ENCODE measurements around the gene SEBOX.

DNA sequence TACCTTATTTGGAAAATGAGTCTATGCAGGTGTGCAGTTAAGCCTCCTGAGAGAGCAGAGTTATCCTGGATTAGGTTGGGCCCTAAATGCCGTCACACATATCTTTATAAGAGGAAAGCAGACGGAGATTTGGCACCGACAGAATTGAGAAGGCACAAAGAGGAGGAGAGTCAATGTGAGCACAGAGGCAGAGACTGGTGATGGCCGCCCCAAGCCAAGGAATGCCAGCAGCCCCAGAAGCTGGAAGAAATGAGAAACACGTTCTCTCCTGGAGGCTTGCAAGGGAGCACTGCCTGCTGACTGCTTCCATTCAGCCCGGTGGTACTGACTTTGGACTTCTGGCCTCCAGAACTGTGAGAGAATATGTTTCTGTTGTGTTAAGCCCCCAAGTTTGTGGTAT lies 37.8 kb upstream of the SEBOX start:
- TF ChIP-seq, protein P1, sequence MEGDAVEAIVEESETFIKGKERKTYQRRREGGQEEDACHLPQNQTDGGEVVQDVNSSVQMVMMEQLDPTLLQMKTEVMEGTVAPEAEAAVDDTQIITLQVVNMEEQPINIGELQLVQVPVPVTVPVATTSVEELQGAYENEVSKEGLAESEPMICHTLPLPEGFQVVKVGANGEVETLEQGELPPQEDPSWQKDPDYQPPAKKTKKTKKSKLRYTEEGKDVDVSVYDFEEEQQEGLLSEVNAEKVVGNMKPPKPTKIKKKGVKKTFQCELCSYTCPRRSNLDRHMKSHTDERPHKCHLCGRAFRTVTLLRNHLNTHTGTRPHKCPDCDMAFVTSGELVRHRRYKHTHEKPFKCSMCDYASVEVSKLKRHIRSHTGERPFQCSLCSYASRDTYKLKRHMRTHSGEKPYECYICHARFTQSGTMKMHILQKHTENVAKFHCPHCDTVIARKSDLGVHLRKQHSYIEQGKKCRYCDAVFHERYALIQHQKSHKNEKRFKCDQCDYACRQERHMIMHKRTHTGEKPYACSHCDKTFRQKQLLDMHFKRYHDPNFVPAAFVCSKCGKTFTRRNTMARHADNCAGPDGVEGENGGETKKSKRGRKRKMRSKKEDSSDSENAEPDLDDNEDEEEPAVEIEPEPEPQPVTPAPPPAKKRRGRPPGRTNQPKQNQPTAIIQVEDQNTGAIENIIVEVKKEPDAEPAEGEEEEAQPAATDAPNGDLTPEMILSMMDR (IDR thresholded peaks at IDR 0.05; ENCODE audit: low read length), result no peak
- TF ChIP-seq EZH2 (IDR thresholded peaks at IDR 0.05; ENCODE audit: borderline replicate concordance, low read length), result no peak
